ENCODE measurements around the gene EPAS1. TPM values are rescaled to one million over a fixed set of nuclear protein-coding genes. Genes with fewer than 3 reads are reported as not detected.

EPAS1 gene
- total and polyA plus RNA-seq, 9 of the 15 experiments (the other 6 are each of a cell fraction or from before 2014, with no cell fraction given): 0.25 to 11.2 (median 4.1) TPM

GRCh38 chr2:46294176-46294836 lies 2.9 kb upstream of the EPAS1 start:
- intact Hi-C loops (cut with micrococcal nuclease): loop anchor here (10.0 kb wide), 2 partner anchors 110 to 280 kb away; no protein-coding TSS in a partner anchor
- TF ChIP-seq CBX5 (IDR thresholded peaks at IDR 0.05; ENCODE audit: borderline replicate concordance, low read depth) (no peak), ZNF318 (IDR thresholded peaks at IDR 0.05; ENCODE audit: borderline replicate concordance in 1 of 2, low read depth in 1 of 2) (no peak), CREBBP (IDR thresholded peaks at IDR 0.05; ENCODE audit: low read depth, low read length) (no peak), RB1 (IDR thresholded peaks at IDR 0.05; ENCODE audit: low read depth) (0 out of 2 replicates have a peak, but pooled peaks have one; percentile 9), HDGF (IDR thresholded peaks at IDR 0.05) (no peak)

More at GRCh38 chr2:46294176-46294836, 2.9 kb upstream of the EPAS1 start:
- no peak for FAIRE-seq
- no peaks in the 10 kb centered on the region for H3K9me1 ChIP-seq (ENCODE audit: control insufficient read depth, insufficient read depth, low read length)
- in situ Hi-C loops (cut with MboI): no loop called here
- no peaks in the 10 kb centered on the region for H3K36me3 ChIP-seq (ENCODE audit: control insufficient read depth, insufficient read depth, low read length)
- no peak overlapping the region for H3K27ac ChIP-seq (ENCODE audit: extremely low read depth, low read depth, low read length)
- H3K9me3 ChIP-seq (replicated peaks; ENCODE audit: control insufficient read depth, insufficient read depth, low read depth, low read length): no peaks in the 10 kb centered on the region
- ChIA-PET POLR2A (interaction anchor here (0.8 kb wide), 1 partner anchor 85 kb away, joined by 3 read pairs; no protein-coding TSS in a partner anchor), CTCF (ENCODE audit: low intra/inter-chr PET ratio) (interaction anchor here (1.1 kb wide), 1 partner anchor 232 kb away, joined by 3 read pairs; no protein-coding TSS in a partner anchor)
- WGBS (ENCODE audit: insufficient coverage, low coverage, missing lambda C conversion rate): 26% methylated on average over 7 of the region's 7 CpGs
- no peak overlapping the region for H3K4me2 ChIP-seq (ENCODE audit: insufficient read depth, low read length)
- H3K9ac ChIP-seq (ENCODE audit: insufficient read depth in 1 of 2, low read depth in 2 of 2, low read length in 2 of 2): no peak overlapping the region
- H3K4me1 ChIP-seq (replicated peaks in 1 of 2; ENCODE audit: control insufficient read depth in 2 of 2, insufficient read depth in 2 of 2, low read length in 2 of 2): peaks cover 9 to 32% of the 10 kb centered on the region in 2 experiments
- H3K79me2 ChIP-seq (ENCODE audit: control insufficient read depth, insufficient read depth, low read length): no peaks in the 10 kb centered on the region
- no TSS peak for BruUV-seq (replicated peaks)
- peaks cover 4% of the 10 kb centered on the region for H4K20me1 ChIP-seq (replicated peaks; ENCODE audit: control insufficient read depth, insufficient read depth, low read length)
- no peak for ATAC-seq
- no peak overlapping the region for H2AFZ ChIP-seq (ENCODE audit: low read depth, low read length)
- no peak overlapping the region for H3K4me3 ChIP-seq
- H3K27me3 ChIP-seq (ENCODE audit: control insufficient read depth in 2 of 2, insufficient read depth in 2 of 2, low read length in 2 of 2): peaks cover 5 to 8% of the 10 kb centered on the region in 2 experiments; a peak in 2 of 5 replicates
- peak; percentile 54 to 63 (median 62) for DNase-seq (ENCODE audit: extremely low read depth in 1 of 4, low spot score in 3 of 4)
